BJ (cell line): Measurements from ENCODE around the gene ITPK1. TPM values are rescaled to one million over a fixed set of nuclear protein-coding genes. Genes with fewer than 3 reads are reported as not detected.

ENCODE experiments used
- CTCF ChIA-PET: fragments of 350-600 bp; formaldehyde crosslinking; extraction: SDS; loops from one replicate; lab custom pipeline; 2021; ENCODE audit warnings: antibody characterized with exemption, inconsistent platforms; lab: Yijun Ruan, JAX
- POLR2A ChIA-PET: fragments of 300-600 bp; sonication (Branson Sonifier 250); formaldehyde crosslinking; extraction: SDS; loops from one replicate; lab custom pipeline; 2021; ENCODE audit warnings: antibody characterized with exemption; lab: Charles Lee
- DNase-seq: peaks from one replicate; pipeline ENCODE4 v3.0.0-alpha.2; 2011; ENCODE audit warnings: low read depth
- H3K27me3 ChIP-seq: 2 replicates; pipeline ENCODE4 v1.6.0; 2011; ENCODE audit warnings: low read length; ENCODE audit not compliant: control insufficient read depth, insufficient read depth
- H3K36me3 ChIP-seq: 2 replicates; pipeline ENCODE4 v1.5.1; 2011; ENCODE audit warnings: low read length; ENCODE audit not compliant: control insufficient read depth, insufficient read depth
- H3K4me3 ChIP-seq: 2 replicates; pipeline ENCODE4 v1.5.1; 2011; ENCODE audit warnings: low read depth, mild to moderate bottlenecking, control low read depth, low read length
- polyA plus RNA-seq: library from polyadenylated mRNA; depleted of rRNA; stranded (reverse); fragments of >200 nt; gene quantifications from 2 replicates; pipeline ENCODE4 v1.2.3, GENCODE V29; 2011
- TF ChIP-seq, protein P1 (sequence below): IDR thresholded peaks from 2 replicates; pipeline ENCODE4 v1.5.1; 2011; ENCODE audit warnings: low read depth, mild to moderate bottlenecking, control low read depth, inconsistent platforms, low read length, moderate library complexity; ENCODE audit not compliant: insufficient read depth

Gene ITPK1
- polyA plus RNA-seq, 1 experiment = 49.0 TPM

DNA sequence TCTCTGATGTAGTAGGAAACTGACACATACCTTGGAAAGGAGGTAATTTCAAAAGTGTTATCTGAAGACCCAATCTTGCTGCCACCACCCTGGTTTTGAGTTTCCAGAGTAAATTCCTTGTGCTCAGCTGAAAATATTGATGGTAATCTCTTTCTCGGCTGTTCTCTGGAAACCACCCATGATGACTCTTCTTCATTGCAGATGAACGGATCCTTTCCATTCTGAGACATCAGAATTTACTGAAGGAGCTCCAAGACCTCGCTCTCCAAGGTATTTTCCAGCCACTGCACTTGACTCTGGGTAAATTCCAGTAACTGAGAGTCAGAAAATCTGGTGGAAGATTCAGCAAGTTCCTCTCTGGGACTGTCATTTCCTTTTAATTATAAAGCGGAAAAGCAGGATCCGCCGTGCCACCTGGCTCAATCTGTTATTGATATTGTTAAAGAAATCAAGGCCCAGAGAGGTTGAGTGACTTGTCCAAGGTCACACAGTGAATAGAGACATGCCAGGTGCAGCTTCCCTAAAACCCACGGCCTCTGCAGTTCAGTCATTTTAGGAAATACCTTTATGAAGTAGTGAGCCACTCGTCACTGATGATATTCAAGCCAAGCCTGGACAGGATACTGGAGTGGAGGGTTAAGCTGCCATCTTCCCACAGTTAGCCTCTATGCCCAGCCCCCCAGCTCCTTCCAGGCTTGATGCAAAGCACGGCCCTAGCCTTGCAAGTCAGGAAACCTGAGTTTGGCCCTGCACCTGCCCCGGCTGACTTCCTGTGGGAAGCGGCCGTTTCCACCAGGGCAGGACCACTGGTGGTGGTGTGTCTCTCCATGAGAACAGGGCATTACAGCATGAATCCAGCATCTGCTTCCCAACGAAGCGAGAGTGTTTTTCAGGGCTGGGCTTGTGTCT, 188.1 kb downstream of the ITPK1 start:
- TF ChIP-seq, protein P1, sequence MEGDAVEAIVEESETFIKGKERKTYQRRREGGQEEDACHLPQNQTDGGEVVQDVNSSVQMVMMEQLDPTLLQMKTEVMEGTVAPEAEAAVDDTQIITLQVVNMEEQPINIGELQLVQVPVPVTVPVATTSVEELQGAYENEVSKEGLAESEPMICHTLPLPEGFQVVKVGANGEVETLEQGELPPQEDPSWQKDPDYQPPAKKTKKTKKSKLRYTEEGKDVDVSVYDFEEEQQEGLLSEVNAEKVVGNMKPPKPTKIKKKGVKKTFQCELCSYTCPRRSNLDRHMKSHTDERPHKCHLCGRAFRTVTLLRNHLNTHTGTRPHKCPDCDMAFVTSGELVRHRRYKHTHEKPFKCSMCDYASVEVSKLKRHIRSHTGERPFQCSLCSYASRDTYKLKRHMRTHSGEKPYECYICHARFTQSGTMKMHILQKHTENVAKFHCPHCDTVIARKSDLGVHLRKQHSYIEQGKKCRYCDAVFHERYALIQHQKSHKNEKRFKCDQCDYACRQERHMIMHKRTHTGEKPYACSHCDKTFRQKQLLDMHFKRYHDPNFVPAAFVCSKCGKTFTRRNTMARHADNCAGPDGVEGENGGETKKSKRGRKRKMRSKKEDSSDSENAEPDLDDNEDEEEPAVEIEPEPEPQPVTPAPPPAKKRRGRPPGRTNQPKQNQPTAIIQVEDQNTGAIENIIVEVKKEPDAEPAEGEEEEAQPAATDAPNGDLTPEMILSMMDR = no peak
- Histone ChIP-seq H3K36me3 (no peaks in the 10 kb centered on the region), H3K4me3 (no peak overlapping the region), H3K27me3 (no peaks in the 10 kb centered on the region)
- no peak for DNase-seq
- ChIA-PET CTCF (interaction anchor here (1.6 kb wide), 1 partner anchor 32 kb away, joined by 3 read pairs; no protein-coding TSS in a partner anchor), POLR2A (no interaction called here)

DNA sequence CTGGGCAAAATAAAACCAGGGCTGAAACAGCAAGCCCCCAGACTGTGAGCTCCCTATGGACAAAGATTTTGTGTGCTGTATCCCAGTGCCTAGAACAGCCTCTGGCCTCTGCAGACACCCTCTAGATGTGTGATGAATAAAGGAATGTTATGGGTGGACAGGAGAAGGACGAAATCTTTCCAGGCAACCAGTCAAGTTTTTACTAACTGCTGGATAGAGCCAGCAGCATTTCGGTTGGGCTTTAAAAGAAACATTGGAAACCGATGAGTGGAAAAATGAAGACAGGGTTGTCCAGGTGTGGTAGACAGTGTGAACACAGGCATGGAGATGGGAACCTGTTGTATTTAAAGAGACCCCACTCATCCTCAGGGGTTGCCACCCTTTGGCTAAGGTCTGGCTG, 188.8 kb downstream of the ITPK1 start:
- POLR2A ChIA-PET = no interaction called here
- H3K27me3 ChIP-seq = no peaks in the 10 kb centered on the region; the same call in 1 of the 2 replicates
- TF ChIP-seq, protein P1 = no peak
- H3K4me3 ChIP-seq = no peak overlapping the region
- DNase-seq = no peak
- H3K36me3 ChIP-seq = no peaks in the 10 kb centered on the region
- CTCF ChIA-PET = interaction anchor here (1.6 kb wide), 1 partner anchor 33 kb away, joined by 3 read pairs; no protein-coding TSS in a partner anchor

DNA sequence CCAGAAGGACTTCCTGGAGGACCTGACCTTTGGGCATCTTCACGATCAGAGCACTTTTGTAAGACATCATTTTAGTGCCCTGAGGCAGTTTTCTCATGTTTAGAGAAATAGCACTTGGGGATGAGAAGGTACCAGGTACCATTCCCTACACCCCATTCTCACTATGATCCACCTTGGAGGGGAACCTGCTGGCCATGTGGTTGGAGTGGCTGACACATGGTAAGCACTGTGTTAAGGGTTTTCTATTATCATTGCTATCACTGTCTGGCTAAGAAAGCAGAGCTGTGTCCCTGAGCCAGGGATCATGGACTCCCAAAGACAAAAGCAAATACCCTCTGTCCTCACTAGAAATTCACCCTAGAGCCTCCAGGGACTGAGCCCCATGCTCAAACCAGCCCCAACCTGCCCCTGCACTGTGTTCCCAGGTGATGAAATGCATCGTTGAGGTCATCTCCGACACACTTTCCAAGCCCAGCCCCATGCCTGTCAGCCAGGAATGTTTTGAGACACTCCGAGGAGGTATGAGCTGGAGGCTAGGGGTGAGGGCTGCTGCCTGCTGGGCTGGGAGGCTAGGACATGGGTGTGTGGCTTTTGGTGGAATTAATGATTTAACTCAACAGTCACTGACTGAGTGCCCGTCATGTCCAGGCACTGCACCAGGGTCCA, 189.4 kb downstream of the ITPK1 start:
- Histone ChIP-seq H3K36me3 (no peaks in the 10 kb centered on the region), H3K27me3 (no peaks in the 10 kb centered on the region; the same call in 1 of the 2 replicates), H3K4me3 (no peak overlapping the region)
- no peak for DNase-seq
- TF ChIP-seq, protein P1 = no peak
- CTCF ChIA-PET = no interaction called here
- POLR2A ChIA-PET = no interaction called here

DNA sequence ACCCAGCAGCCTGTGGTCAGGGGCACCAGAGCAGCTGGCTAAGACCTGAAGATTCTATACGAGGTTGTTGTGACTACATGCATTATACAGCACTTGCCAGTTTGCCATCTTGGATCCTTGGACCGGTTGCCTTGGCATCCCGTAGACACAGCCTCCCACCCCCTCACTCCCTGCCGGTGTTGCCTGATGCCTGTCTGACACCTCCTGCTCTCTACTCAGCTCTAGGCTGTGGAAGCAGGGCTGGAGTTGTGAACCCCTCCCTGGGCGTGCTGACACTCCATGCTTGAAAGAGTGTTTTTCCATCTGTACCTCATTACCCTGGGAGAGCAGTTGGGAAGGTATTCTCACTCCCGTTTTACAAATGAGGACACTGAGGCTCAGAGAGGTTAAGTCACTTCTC, 190.3 kb downstream of the ITPK1 start:
- POLR2A ChIA-PET = no interaction called here
- Histone ChIP-seq H3K27me3 (no peaks in the 10 kb centered on the region; the same call in 1 of the 2 replicates), H3K4me3 (no peak overlapping the region), H3K36me3 (no peaks in the 10 kb centered on the region)
- no peak for DNase-seq
- TF ChIP-seq, protein P1 = no peak
- CTCF ChIA-PET = no interaction called here

DNA sequence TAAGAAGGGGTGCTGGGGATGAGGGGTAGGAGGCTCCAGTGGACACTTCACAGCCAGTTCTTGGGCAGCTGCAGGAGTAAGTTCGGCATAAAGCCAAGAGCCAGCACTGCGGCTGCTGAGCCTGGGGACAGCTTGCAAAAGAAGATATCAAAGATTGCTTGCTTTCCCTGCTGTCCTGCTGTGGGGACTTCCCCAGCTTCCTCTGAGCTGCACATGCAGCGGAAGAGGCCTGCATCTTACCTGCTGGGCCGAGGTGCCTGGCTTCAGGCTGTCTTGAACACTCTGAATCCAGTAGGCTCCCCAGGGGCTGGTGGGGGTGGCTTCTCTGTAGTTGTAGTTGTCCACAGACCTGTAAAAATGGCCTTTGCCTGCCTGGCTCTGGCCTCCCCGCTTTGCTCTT, 191.5 kb downstream of the ITPK1 start:
- no peak for DNase-seq
- H3K4me3 ChIP-seq = no peak overlapping the region
- ChIA-PET POLR2A (no interaction called here), CTCF (no interaction called here)
- TF ChIP-seq, protein P1 = no peak
- no peaks in the 10 kb centered on the region for H3K36me3 ChIP-seq
- H3K27me3 ChIP-seq = no peaks in the 10 kb centered on the region; the same call in 1 of the 2 replicates
